H9 (cell line): ENCODE results near the gene DOCK1. TPM values are rescaled to one million over a fixed set of nuclear protein-coding genes. Genes with fewer than 3 reads are reported as not detected.

ENCODE experiments used
- DNase-seq: peaks from one replicate; pipeline ENCODE4 v3.0.0-alpha.2; 2017
- H2AFZ ChIP-seq: one replicate; pipeline ENCODE4 v1.6.1; 2013; ENCODE audit warnings: mild to moderate bottlenecking, low read length, control low read depth, moderate library complexity
- H2AK5ac ChIP-seq: 2 replicates; pipeline ENCODE4 v1.6.1; 2013; ENCODE audit warnings: low read length, control low read depth, mixed read lengths; ENCODE audit not compliant: insufficient read length
- H2BK120ac ChIP-seq: one replicate; pipeline ENCODE4 v1.6.1; 2013; ENCODE audit warnings: low read depth, mild to moderate bottlenecking, low read length, control low read depth, inconsistent platforms; ENCODE audit not compliant: poor library complexity, severe bottlenecking
- H2BK12ac ChIP-seq: 2 replicates; pipeline ENCODE4 v1.6.1; 2013; ENCODE audit warnings: low read length, control low read depth, mixed read lengths, low read depth; ENCODE audit not compliant: insufficient read length
- H2BK15ac ChIP-seq: 2 replicates; pipeline ENCODE4 v1.6.1; 2013; ENCODE audit warnings: low read depth, low read length, control low read depth
- H2BK20ac ChIP-seq: one replicate; pipeline ENCODE4 v1.6.1; 2013; ENCODE audit warnings: low read depth, mild to moderate bottlenecking, low read length, control low read depth, inconsistent platforms; ENCODE audit not compliant: poor library complexity, severe bottlenecking
- H2BK5ac ChIP-seq: 2 replicates; pipeline ENCODE4 v1.6.1; 2013; ENCODE audit warnings: low read length, control low read depth, mixed read lengths; ENCODE audit not compliant: insufficient read length
- H3K14ac ChIP-seq: 2 replicates; pipeline ENCODE4 v1.6.1; 2013; ENCODE audit warnings: low read length, control low read depth; ENCODE audit not compliant: insufficient read depth
- H3K18ac ChIP-seq: 2 replicates; pipeline ENCODE4 v1.6.1; 2013; ENCODE audit warnings: low read depth, mild to moderate bottlenecking, mixed read lengths, low read length, control low read depth; ENCODE audit not compliant: insufficient read length
- H3K23ac ChIP-seq: 2 replicates; pipeline ENCODE4 v1.6.1; 2013; ENCODE audit warnings: low read length, control low read depth, mixed read lengths, low read depth; ENCODE audit not compliant: insufficient read length
- H3K23me2 ChIP-seq: 2 replicates; pipeline ENCODE4 v1.6.1; 2013; ENCODE audit warnings: low read depth, mild to moderate bottlenecking, mixed read lengths, low read length, control low read depth; ENCODE audit not compliant: insufficient read length, poor library complexity, severe bottlenecking
- H3K27ac ChIP-seq: 2 replicates; pipeline ENCODE4 v1.5.1; 2013; ENCODE audit warnings: low read length, control low read depth, mixed read lengths, low read depth; ENCODE audit not compliant: insufficient read length
- H3K27me3 ChIP-seq: 2 replicates; pipeline ENCODE4 v1.6.1; 2013; ENCODE audit warnings: low read length, control low read depth, inconsistent platforms; ENCODE audit not compliant: insufficient read depth
- H3K4ac ChIP-seq: 2 replicates; pipeline ENCODE4 v1.6.1; 2013; ENCODE audit warnings: low read depth, mild to moderate bottlenecking, control low read depth, inconsistent platforms, low read length, moderate library complexity
- H3K4me1 ChIP-seq: 2 replicates; pipeline ENCODE4 v1.6.1; 2013; ENCODE audit warnings: low read length, control low read depth, inconsistent platforms; ENCODE audit not compliant: insufficient read depth
- H3K4me2 ChIP-seq: 2 replicates; pipeline ENCODE4 v1.6.1; 2013; ENCODE audit warnings: low read length, control low read depth, mixed read lengths; ENCODE audit not compliant: insufficient read length, insufficient read depth
- H3K56ac ChIP-seq: 2 replicates; pipeline ENCODE4 v1.6.1; 2013; ENCODE audit warnings: low read depth, mild to moderate bottlenecking, mixed read lengths, low read length, control low read depth; ENCODE audit not compliant: insufficient read length
- H3K79me1 ChIP-seq: 2 replicates; pipeline ENCODE4 v1.6.1; 2013; ENCODE audit warnings: low read depth, mild to moderate bottlenecking, moderate library complexity, low read length, control low read depth, inconsistent platforms; ENCODE audit not compliant: insufficient read depth, poor library complexity, severe bottlenecking
- H3K79me2 ChIP-seq: 2 replicates; pipeline ENCODE4 v1.6.1; 2013; ENCODE audit warnings: low read length, control low read depth, inconsistent platforms; ENCODE audit not compliant: insufficient read depth
- H3K9ac ChIP-seq: 2 replicates; pipeline ENCODE4 v1.6.1; 2013; ENCODE audit warnings: low read length, control low read depth, mixed read lengths; ENCODE audit not compliant: insufficient read length; ENCODE audit errors: extremely low read depth
- H3K9me3 ChIP-seq: one replicate; pipeline ENCODE4 v1.6.1; 2013; ENCODE audit warnings: low read depth, low read length, inconsistent platforms; ENCODE audit not compliant: control insufficient read depth
- H3T11ph ChIP-seq: one replicate; pipeline ENCODE4 v1.6.1; 2013; ENCODE audit warnings: mild to moderate bottlenecking, low read length, control low read depth, inconsistent platforms
- H4K20me1 ChIP-seq: one replicate; pipeline ENCODE4 v1.6.1; 2013; ENCODE audit not compliant: control insufficient read depth, insufficient read length, insufficient read depth
- H4K5ac ChIP-seq: 2 replicates; pipeline ENCODE4 v1.6.1; 2013; ENCODE audit warnings: low read depth, mild to moderate bottlenecking, mixed read lengths, low read length, control low read depth; ENCODE audit not compliant: insufficient read length
- H4K8ac ChIP-seq: replicated peaks from 2 replicates; pipeline ENCODE4 v1.6.1; 2013; ENCODE audit warnings: low read length, control low read depth, mixed read lengths, low read depth; ENCODE audit not compliant: insufficient read length
- H4K91ac ChIP-seq: 2 replicates; pipeline ENCODE4 v1.6.1; 2013; ENCODE audit warnings: low read depth, mild to moderate bottlenecking, moderate library complexity, mixed read lengths, low read length, control low read depth; ENCODE audit not compliant: insufficient read length
- H3K27ac Mint-ChIP-seq, 3 experiments: 2 replicates in 2 of 3; 3 replicates in 1 of 3; pipeline ENCODE4 v1.8.0; 2020 to 2021; ENCODE audit warnings: mixed read lengths in 3 of 3, mild to moderate bottlenecking in 1 of 3, moderate library complexity in 1 of 3
- H3K27me3 Mint-ChIP-seq: 2 replicates; pipeline ENCODE4 v1.8.0; 2021; ENCODE audit warnings: low read depth, mild to moderate bottlenecking, moderate library complexity, mixed read lengths
- H3K36me3 Mint-ChIP-seq, 3 experiments: 2 replicates in 2 of 3; 3 replicates in 1 of 3; pipeline ENCODE4 v1.8.0; 2020 to 2021; ENCODE audit warnings: low read depth in 3 of 3, mixed read lengths in 3 of 3; ENCODE audit not compliant: insufficient read depth in 1 of 3
- H3K4me1 Mint-ChIP-seq, 2 experiments: 2 replicates each; pipeline ENCODE4 v1.8.0; 2020; ENCODE audit warnings: mixed read lengths in 2 of 2
- H3K4me3 Mint-ChIP-seq, 2 experiments: 2 replicates in 1 of 2; 3 replicates in 1 of 2; pipeline ENCODE4 v1.8.0; 2020 to 2021; ENCODE audit warnings: mild to moderate bottlenecking in 2 of 2, mixed read lengths in 2 of 2, moderate library complexity in 1 of 2
- H3K9me3 Mint-ChIP-seq, 2 experiments: 2 replicates in 1 of 2; 3 replicates in 1 of 2; pipeline ENCODE4 v1.8.0; 2020; ENCODE audit warnings: mild to moderate bottlenecking in 2 of 2, mixed read lengths in 2 of 2, moderate library complexity in 1 of 2
- CTCF ChIP-seq: fragments of 200-600 bp; sonication (generic); conservative IDR thresholded peaks from 3 replicates; pipeline ENCODE4 v1.8.0; 2021; ENCODE audit warnings: antibody characterized with exemption, mild to moderate bottlenecking
- WGBS: extraction: QIAGEN DNeasy Blood & Tissue Kit; methylation state at CpG from one replicate; pipeline ENCODE4 v1.1.7; 2013; ENCODE audit warnings: missing lambda C conversion rate, low lambda C conversion rate, mixed read lengths; ENCODE audit not compliant: insufficient read length; ENCODE audit errors: extremely low coverage; 5-methylcytosine and 5-hydroxymethylcytosine counted together
- total RNA-seq: library from RNA; stranded (reverse); gene quantifications from 2 replicates; pipeline ENCODE4 v1.2.1, GENCODE V29; 2021

DOCK1 gene
- total RNA-seq, 1 experiment from 2014 or later = 57.0 TPM

- Mint-ChIP-seq H3K4me1 (no peaks in the 10 kb centered on the region), H3K27me3 (no peaks in the 10 kb centered on the region; the same call in 1 of the 2 replicates), H3K9me3 (no peaks in the 10 kb centered on the region), H3K27ac (peak overlapping the region in 1 of 3 experiments; percentile 32; a peak in 1 of 7 replicates), H3K4me3 (no peak overlapping the region), H3K36me3 (peaks cover 27 to 84% (median 51%) of the 10 kb centered on the region in 3 experiments; a peak in 6 of 7 replicates)
- no peak overlapping the region for H2BK12ac ChIP-seq
- no peak overlapping the region for H2BK20ac ChIP-seq
- no peaks in the 10 kb centered on the region for H3K27me3 ChIP-seq
- H3K23ac ChIP-seq = no peak overlapping the region
- H2AK5ac ChIP-seq = no peak overlapping the region
- no peaks in the 10 kb centered on the region for H3K9me3 ChIP-seq
- no CpG with 5 or more reads among the region's 8 CpGs for whole genome bisulfite sequencing
- no peaks in the 10 kb centered on the region for H3K79me2 ChIP-seq
- no peak overlapping the region for H3K9ac ChIP-seq
- no peak overlapping the region for H4K5ac ChIP-seq
- H3K4ac ChIP-seq = no peak overlapping the region
- no peaks in the 10 kb centered on the region for H3K4me1 ChIP-seq
- H3K14ac ChIP-seq = no peak overlapping the region
- H3K79me1 ChIP-seq = no peaks in the 10 kb centered on the region
- no peaks in the 10 kb centered on the region for H3K23me2 ChIP-seq
- no peak for TF ChIP-seq CTCF
- no peak overlapping the region for H3K18ac ChIP-seq
- no peak overlapping the region for H2BK120ac ChIP-seq
- no peak overlapping the region for H3K27ac ChIP-seq
- H2AFZ ChIP-seq = no peak overlapping the region
- no peak for DNase-seq
- no peak overlapping the region for H3T11ph ChIP-seq
- no peak overlapping the region for H4K8ac ChIP-seq
- H3K56ac ChIP-seq = no peak overlapping the region
- H2BK15ac ChIP-seq = no peak overlapping the region
- H4K91ac ChIP-seq = no peak overlapping the region
- no peaks in the 10 kb centered on the region for H4K20me1 ChIP-seq
- H2BK5ac ChIP-seq = no peak overlapping the region
- no peak overlapping the region for H3K4me2 ChIP-seq
Measured at GRCh38 chr10:127039435-127039834, 134.2 kb downstream of the DOCK1 start.
